ENCODE data around the gene FANCC. TPM values are rescaled to one million over a fixed set of nuclear protein-coding genes. Genes with fewer than 3 reads are reported as not detected.

FANCC gene
- total RNA-seq, 6 experiments from 2014 or later, result 4.7 to 7.1 (median 5.7) TPM

DNA sequence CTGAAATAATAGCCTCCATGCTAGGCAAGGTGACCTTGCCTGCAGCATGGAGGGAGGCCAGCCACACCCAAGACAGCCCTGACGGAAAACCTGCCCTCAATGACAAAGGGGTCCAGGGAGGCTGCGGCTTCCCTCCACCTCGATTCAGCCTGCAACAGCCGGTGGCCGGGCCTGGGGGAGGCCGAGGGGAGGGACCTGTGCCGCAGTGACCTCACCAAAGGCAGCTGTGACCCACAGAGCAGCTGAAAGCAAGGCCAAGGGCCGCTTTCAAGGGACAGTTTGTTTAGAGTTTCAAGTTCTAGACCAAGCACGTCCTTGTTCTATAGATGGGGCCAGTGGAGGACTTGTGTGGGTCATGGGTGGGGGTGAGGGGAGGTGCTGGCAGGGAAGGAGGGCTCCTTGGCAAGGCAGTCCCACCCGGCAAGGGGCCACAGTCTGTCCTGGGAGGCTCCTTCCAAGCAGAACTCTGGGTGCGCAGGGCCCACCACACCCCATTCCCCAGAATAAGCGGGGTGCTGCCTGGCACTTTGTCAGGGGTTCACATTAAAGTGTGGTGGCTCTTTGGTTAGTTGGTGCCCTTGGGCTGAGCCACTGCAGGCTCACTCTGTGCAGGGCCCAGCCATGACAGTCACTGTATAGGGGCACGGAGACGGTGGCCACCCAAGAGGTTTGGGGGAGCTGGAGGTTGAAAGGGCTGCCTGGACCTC lies 226.5 kb downstream of the FANCC start:
- DNase-seq, result no peak
- Mint-ChIP-seq H3K4me1 (ENCODE audit: low read depth) (peaks cover 25% of the 10 kb centered on the region), H3K4me3 (peak overlapping the region; percentile 45; the same call in 1 of the 2 replicates), H3K36me3 (ENCODE audit: low read depth) (peaks cover 35% of the 10 kb centered on the region), H3K27me3 (ENCODE audit: insufficient read depth) (peaks cover 29% of the 10 kb centered on the region), H3K9me3 (no peaks in the 10 kb centered on the region; the same call in 1 of the 2 replicates), H3K27ac (peak overlapping the region; percentile 61)
- TF ChIP-seq, protein P1, sequence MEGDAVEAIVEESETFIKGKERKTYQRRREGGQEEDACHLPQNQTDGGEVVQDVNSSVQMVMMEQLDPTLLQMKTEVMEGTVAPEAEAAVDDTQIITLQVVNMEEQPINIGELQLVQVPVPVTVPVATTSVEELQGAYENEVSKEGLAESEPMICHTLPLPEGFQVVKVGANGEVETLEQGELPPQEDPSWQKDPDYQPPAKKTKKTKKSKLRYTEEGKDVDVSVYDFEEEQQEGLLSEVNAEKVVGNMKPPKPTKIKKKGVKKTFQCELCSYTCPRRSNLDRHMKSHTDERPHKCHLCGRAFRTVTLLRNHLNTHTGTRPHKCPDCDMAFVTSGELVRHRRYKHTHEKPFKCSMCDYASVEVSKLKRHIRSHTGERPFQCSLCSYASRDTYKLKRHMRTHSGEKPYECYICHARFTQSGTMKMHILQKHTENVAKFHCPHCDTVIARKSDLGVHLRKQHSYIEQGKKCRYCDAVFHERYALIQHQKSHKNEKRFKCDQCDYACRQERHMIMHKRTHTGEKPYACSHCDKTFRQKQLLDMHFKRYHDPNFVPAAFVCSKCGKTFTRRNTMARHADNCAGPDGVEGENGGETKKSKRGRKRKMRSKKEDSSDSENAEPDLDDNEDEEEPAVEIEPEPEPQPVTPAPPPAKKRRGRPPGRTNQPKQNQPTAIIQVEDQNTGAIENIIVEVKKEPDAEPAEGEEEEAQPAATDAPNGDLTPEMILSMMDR (IDR thresholded peaks at IDR 0.05), result no peak

DNA sequence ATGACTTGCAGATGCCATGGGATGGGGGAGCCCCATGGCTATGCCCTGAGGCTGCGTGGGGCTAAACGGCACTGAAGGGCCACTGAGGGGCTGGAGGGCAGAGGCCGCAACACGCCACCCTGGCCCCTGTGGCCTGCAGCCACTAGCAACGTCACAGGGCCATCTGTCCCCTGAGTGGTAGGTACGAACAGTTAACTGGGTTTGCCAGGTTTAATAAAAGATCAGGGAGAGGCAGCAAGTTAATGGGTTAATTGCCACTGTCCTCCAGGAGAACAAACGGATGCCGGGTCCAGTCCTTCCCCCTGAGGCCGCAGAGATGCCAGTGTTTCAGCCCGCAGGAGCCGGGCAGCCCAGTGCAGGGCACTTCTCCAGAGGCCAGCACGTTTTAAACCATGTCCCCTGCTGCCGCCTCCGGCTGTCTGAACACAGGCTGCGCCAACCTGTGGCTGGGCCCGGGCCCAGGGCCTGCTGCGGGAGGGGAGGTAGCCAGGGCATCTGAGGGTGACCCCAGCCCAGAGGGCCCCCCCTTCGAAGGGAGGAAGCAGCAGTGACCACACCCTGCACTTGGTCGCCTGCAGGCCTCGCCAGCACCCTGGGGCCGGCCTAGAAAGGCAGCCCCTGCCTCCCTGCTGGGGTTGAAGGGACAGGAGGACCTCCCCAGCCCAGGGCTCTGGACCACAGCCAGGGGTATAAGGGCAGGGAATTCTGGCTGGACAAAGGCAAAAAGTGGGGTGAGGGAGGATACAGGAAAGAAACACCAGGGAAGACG lies 227.3 kb downstream of the FANCC start:
- Mint-ChIP-seq H3K9me3 (no peaks in the 10 kb centered on the region; the same call in 1 of the 2 replicates), H3K27me3 (ENCODE audit: insufficient read depth) (peaks cover 27% of the 10 kb centered on the region), H3K4me3 (peak overlapping the region; percentile 13; the same call in 1 of the 2 replicates), H3K27ac (peak overlapping the region; percentile 36), H3K36me3 (ENCODE audit: low read depth) (peaks cover 38% of the 10 kb centered on the region), H3K4me1 (ENCODE audit: low read depth) (peaks cover 25% of the 10 kb centered on the region)
- TF ChIP-seq, protein P1 (IDR thresholded peaks at IDR 0.05), result no peak
- no peak for DNase-seq

DNA sequence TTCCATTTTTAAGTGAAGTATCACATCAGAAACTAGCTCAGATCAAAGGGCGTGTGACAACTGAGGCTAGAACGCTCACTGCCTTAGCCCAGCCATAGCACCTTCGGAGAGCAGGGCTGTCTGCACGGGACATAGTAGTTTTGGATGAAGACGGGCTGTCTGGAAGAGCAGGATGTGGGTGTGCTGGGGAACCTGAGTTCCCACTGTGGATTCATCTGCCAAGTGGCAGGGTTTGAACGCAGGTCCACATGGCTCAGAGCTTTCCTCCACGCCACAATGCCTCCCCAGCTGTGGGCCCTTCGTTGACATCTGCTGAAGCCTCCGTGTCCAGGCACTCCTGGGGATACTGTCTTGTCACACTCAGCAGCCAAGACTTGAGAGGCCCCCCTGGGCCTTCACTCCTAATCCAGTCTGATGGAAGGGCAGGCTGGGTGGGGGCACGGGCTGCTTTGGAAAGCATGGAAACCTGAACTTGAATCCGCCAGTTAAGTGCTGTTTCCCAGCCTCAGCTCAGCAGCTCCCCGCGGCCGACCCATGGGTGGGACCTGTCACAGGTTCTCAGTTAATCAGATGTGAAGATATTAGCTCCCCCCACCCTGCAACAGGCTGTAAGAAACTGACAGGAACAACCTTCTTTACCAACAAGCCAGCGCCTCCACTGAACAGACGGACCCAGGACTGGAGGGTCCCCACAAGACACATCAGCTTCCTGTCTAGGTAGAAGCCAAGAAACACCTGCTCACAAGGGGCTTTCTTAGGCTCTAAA lies 228.1 kb downstream of the FANCC start:
- Mint-ChIP-seq H3K4me1 (ENCODE audit: low read depth) (peaks cover 25% of the 10 kb centered on the region), H3K27me3 (ENCODE audit: insufficient read depth) (peaks cover 27% of the 10 kb centered on the region), H3K4me3 (no peak overlapping the region; the same call in 1 of the 2 replicates), H3K9me3 (no peaks in the 10 kb centered on the region; the same call in 1 of the 2 replicates), H3K36me3 (ENCODE audit: low read depth) (peaks cover 36% of the 10 kb centered on the region), H3K27ac (peak overlapping the region; percentile 68; the same call in 1 of the 2 replicates)
- TF ChIP-seq, protein P1 (IDR thresholded peaks at IDR 0.05), result no peak
- DNase-seq, result no peak

DNA sequence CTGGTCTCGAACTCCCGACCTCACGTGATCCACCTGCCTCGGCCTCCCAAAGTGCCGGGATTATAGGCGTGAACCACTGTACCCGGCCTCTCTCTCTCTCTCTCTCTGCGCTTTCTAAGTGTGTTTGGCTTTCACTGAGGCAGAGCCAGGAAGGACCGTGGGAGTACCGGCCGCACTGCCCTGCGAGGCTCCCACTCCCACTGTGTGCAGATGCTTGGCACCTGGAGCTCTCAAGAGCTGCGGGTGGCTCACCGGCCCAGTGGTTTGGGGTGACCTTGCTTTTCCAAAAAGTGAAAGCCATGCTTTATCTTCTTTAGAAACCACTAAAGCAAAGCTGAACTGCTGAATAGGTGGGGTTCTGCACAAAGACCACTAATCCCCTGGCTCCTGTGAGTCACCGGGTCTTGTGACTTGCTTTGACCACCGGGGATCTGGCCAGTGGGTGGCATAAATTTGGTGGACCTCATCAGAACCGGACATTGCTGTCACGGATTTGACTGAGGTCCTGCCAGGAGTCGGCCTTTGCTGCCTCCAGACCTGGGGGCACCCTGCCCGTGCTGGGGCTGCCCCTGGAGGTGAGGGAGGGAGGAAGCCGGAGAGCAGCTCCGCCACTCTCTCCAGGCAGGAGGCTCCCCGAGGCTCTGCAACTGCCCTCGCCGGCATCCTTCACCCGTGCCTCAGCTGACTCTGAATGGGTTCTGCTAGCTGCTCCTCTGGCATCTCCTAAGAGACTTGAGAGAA lies 228.9 kb downstream of the FANCC start:
- H3K36me3 Mint-ChIP-seq (ENCODE audit: low read depth), result peaks cover 44% of the 10 kb centered on the region
- TF ChIP-seq, protein P1 (IDR thresholded peaks at IDR 0.05), result no peak
- H3K4me1 Mint-ChIP-seq (ENCODE audit: low read depth), result peaks cover 25% of the 10 kb centered on the region
- H3K4me3 Mint-ChIP-seq, result no peak overlapping the region
- peaks cover 24% of the 10 kb centered on the region for H3K27me3 Mint-ChIP-seq (ENCODE audit: insufficient read depth)
- H3K9me3 Mint-ChIP-seq, result no peaks in the 10 kb centered on the region; the same call in 1 of the 2 replicates
- no peak for DNase-seq
- peak overlapping the region; percentile 68; the same call in 1 of the 2 replicates for H3K27ac Mint-ChIP-seq

Data from HFFc6 (cell line).